HG02981 (cell line): Measurements from ENCODE around the gene ABHD5.

Source experiments
- ATAC-seq: cut with Tn5 transposase; IDR thresholded peaks from one replicate; pipeline ENCODE4 v1.9.1; 2021; ENCODE audit warnings: mild to moderate bottlenecking, moderate library complexity; ENCODE audit not compliant: unreplicated experiment

The ABHD5 gene

DNA sequence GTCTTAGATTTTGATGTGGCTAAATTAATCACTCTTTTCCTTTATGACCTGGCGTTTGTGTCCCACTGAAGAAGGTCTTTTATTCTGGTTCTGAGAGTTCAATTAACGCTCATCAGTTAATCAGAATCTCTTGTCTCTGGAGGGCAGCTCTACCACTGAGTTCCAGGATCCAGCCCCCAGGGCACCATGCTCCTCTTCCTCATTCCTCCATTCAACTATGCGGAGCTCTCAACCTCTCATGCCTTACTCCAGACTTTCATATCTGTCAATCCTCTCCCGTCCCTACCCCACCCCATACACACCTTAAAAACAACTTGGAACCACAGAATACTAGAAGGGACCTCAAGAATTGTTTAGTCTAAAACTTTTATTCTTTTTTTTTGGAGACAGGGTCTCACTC lies 4.8 kb upstream of the ABHD5 start:
- ATAC-seq = no peak

DNA sequence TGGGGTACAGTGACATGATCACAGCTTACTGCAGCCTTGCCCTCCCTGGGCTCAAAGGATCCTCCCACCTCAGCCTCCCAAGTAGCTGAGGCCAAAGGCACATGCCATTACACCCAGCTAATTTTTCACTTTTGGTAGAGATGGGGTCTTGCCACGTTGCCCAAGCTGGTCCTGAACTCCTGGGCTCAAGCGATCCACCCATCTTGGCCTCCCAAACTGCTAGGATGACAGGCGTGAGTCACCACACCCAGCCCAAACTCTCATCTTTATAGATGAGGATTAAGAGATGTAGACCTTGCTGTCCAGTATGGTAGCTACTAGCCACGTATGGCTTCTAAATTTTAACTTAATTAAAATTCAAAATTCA lies 4.4 kb upstream of the ABHD5 start:
- no peak for ATAC-seq

DNA sequence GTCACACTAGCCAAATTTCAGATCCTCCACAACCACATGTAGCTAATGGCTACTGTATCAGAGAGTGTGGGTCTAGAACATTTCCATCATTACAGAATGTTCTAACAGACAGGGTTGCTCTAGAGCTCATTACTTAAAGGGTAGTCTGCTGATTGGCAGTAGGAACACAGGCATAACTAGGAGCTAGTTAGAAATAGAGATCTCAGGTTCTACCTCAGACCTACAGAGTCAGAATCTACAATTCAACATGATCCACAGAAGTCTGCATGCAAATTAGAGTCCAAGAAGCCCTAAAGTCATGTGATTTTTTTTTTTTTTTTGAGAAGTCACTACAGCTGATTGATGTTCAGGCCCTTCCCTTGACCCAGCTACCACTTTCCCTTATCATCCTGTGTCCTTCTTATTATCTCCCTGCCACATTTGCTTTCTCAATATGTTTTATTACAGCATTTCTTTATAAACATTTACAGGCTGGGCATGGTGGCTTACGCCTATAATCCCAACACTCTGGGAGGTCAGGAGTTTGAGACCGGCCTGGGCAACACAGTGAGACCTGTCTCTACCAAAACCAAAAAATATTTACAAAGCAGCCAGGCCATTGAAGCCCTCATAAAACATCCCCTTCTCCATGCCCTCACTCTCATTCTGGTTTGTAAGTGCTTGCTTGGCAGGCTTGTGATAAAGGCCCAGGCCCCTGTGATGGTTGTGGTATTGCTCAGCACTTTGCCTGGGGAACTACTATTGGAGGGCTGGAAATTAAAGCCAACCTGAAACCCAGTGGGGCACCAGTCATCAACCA lies 3.8 kb upstream of the ABHD5 start:
- no peak for ATAC-seq

DNA sequence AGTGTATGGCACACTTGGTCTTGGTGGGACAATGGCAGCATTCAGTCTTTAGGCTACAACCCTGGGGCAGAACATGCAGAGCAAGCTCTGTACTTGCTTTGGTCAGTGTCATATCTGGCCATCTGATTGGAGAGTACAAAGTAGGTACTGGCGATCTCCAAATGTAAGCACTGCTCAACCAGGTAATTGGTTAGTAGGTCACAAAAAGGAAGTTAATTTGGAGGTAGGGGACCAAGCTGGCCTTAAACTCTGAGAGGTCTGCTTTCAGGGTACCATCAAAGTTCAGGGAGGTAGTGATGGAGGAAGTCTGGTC lies 3.3 kb upstream of the ABHD5 start:
- ATAC-seq = no peak

DNA sequence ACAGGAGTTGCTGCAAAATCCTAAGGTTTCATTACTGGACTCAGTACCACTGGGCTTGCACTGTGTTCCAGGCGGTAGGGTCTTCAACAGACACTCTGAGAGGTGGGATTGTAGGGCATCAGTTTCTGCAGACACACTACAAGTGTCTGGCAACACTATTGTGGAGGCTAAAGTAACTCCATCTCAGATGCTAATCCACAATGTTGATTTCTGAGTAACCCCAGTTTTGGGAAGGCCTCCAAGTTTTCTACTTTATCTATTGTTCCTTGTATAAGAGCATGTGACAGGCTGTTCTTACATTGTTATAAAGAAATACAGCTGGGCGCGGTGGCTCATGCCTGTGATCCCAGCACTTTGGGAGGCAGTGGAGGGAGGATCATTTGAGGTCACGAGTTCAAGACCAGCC lies 2.5 kb upstream of the ABHD5 start:
- ATAC-seq = no peak

DNA sequence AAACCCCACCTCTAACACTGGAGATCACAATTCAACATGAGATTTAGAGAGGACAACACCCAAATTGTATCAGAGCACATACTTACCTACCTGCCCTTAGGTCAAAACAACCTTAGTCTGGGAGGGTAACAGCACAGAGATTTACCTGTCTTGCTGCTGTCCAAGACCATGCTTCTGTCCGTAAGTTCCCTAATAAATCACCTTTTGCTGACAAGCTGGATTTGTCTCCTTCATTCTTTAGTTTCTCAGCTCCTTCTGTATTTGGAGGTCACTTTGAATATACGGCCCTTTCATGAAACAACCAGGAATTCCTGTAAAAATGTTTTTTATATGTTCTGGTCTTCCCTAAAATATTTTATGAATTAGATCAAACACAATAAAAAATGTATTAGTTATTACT lies 1.6 kb upstream of the ABHD5 start:
- ATAC-seq = no peak

DNA sequence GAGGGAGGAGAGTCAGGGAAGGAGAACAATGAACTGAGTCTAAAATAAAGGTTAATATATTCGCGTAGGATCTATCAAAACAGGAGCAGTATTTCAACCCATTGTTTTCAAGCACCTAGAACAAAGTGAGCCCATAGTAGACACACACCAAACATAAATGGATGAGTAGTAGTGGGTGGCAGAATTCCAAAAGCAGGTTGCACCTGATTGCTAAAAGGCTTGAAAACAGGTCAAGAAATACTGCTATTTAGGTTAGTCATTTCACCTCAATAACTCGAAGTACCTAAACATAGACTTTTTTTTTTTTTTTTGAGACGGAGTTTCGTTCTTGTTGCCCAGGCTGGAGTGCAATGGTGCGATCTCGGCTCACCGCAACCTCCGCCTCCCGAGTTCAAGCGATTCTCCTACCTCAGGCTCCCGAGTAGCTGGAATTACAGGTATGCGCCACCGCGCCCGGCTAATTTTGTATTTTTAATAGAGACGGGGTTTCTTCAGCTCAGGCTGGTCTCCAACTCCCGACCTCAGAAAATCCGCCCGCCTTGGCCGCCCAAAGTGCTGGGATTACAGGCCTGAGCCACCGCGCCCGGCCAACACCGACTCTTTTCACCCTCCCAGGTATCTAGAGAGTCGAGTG lies 855 bp upstream of the ABHD5 start:
- no peak for ATAC-seq

DNA sequence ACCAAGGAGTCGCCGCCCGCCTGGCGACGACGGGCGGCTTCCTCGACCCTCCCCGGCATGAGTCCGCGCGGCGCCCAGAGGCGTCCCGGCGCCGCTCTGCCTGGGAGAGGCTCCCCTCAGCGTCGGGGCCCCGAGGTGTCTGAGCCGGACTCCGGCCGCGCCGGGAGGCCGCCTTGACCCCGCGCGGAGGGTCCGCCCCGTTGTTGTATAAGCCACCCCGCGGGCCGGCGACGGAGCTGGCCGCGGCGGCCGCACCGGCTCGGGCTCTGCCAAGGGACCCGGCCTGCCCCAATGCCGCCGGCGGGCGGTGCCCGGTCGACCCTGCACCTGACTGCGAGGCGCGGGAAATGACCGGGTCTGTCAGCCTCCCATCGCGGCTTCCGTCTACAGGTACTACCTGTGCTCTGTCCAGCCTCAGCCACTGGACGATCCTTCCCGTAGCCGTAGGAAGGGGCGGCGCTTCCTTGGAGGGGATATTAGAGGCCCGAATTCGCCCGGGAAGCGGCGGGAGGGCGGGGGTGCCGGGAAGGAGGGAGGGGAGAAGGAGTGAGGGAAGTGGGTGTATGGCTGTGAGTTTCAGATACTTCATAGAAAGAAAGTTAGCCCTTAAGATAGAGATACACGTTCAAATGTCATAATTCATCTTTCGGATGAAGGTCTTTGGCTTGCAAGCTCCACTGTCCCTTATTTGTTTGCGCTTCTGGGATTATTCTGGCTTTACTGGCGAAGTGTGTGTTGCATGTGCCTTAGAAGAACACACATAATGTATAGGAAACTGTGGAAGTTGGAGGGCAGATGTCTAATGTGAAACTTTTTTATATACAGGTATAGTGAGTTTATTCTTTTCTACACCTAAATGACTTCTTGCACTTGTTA lies 620 bp downstream of the ABHD5 start:
- ATAC-seq = peak; percentile 32

DNA sequence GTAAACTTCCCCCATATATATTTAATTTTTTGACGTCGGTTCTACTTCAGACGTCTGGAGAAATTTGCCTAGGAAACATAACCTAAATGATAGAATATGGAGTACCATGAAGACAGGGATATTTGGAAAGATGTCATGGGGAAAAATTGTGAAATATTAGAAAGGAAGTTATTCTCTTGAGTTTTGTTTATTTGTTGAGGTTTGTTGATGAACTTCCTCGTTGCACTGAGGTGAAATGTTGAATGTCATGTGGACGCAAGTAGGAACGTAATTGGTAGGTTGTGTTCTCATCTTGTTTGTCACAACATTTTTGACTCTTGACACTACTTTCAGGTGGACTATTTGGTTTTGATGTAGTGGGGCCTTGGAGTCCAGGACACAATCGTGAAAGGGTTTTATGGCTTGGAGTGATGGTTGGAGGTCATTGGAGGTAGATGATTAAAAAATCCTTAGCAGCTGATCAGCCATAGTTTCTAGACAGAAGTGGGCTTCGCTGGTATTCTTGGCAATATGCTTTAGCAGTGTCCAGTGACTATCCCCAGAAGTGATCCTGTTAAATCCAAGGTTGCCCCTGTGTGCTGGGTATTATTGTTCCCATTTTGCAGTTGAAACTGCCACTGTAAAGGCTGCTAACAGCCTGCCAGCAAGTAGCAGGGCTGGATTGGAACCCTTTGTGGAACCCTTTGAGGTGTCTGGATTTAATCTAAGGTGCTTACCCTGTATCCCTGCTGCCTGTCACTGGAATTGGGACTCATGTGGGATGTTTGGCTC lies 1.5 kb downstream of the ABHD5 start:
- ATAC-seq = no peak

DNA sequence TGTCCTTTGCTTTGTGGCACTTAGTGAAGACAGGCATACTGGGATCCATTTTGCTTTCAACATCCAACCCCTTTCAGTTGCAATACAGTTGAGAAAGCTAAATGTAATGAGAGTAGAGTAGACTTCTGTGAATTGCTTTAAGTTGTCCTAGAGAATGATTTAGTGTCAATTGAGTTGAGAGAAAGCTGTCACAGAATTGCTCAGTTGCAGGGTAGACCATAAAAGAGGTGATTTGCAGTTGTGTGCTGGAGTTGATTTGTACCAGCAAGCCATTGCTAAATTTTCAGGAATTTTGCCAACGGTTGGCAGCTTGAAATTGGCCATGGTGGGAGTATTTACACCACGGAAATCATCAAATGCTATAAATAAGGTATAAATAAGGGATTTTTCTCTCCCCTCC lies 2.2 kb downstream of the ABHD5 start:
- ATAC-seq = no peak

DNA sequence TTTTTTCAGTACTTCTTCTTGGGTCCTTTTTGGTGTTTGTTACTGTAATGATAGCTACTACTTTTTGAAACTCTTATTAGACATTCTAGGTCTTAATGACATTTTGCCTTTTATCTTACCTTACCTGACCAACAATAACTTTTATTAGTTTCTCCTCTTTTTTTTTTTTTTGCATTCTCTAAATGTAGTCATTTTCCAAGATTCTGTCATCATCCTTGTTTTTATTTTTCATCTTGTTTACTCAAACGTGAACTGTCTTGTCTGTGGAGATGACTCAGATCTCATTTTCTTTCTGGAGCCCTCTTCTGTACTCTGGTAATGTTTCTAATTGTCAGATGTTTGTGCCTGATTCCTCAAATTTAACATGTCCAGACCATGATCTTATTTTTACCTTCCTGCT lies 2.9 kb downstream of the ABHD5 start:
- no peak for ATAC-seq

DNA sequence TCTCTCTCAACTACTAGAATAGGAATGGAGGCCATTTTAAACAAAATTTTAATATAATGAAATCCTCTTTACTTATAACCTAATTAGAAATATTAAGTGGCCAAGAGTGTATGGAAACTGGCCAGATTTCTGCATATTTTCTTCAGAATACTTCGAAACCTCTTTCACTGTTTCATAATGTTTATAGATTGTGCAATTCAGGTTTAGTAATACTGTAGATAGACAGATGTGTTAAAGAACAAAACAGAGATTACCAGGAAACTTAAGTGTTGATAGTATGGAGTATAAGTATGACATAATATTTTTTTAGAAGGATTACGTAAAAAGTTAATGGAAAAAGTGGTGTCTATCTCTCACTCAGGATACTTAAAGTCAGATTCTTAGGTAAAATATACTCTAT lies 4.7 kb downstream of the ABHD5 start:
- ATAC-seq = no peak

DNA sequence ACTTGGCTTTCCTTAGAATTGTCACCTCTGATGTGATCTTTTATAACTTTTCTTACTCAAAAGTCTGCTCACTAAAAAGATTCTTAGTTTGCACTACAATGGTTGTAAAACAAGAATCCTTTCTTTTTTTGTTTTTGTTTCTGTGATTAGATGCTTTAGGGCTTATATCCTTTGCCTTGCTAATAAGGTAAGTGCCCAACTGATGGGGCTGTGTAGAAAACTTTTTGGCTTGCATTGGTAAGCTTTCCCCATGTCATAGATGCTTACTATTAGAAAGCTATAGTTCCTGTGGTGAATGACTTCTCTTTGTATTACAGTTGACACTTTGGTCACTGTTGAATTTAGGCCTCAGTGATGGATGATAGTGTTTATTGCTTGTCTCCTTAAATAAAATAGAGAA lies 5.1 kb downstream of the ABHD5 start:
- ATAC-seq = no peak

DNA sequence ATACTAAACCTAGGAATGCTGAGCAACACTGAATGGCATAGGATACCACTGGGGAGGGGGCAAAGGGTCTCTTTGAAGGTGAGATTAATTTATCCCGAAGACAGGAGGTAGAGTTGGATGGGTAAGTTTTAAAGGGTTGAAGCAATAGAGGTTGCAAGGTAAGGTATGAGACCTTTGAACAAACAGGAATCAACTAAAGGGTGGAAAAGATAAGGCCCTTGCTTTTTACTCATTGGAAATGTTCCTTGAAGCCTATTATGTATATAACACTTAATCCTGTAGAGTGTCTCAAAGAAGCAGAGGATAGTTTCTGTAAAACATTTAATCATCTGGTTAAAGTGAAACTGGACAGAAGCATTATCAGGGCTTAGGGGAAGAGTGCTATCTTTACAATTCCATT lies 5.7 kb downstream of the ABHD5 start:
- no peak for ATAC-seq

DNA sequence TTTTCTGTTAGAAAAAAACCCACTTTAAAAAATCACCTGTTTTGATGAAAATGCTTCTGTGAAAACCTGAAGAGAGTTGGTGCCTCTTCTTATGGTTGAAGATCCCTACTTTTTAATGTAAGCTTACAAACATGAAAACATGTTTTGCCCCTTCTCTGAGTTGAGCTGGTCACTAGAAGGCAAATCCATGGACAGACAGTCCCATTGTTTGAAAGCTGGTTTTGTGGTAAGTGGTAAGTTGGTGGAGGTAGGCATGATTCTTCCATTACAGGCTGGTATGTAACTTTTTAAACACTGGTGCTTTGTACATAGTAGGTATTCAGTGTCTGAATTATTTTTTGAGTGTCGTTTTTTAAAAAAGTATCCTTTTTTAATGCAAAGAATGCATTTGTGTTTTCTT lies 6.1 kb downstream of the ABHD5 start:
- no peak for ATAC-seq

DNA sequence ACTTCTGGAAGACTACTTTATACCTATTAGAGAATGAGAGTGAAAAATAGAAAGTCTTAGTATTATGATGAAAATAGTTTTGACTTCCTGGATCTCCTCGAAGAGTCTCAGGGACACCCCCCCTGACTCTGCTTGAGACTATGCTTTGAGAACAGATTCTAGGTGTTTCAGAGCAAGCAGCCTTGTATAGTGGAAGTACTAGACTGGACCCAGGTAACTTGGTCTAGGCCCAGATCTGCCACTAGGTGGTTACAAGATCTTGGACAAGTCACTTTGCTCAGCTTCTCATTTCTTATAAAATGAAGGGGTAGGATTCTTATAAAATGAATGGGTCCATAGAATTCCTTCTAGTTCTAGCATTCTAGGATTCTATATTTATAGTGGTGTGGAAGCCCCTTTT lies 9.1 kb downstream of the ABHD5 start:
- peak; percentile 77 for ATAC-seq

DNA sequence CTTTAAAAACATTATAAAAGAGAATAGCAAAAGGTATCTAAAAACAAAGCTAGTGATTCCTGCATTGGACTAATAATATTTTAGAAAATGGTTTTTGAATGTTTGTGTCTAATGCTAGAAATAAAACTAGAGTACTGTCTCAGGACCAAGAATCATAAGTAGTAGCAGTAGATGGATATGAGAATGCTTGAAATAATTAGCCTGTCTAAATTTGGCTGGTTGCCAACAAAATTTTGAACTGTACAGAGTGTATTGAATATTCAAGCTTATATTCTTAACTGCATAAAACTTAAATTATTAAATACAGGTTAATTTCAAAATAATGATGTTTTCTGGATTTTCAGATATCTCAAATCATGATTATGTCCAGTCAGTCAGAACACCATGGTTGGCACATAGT lies 14.0 kb downstream of the ABHD5 start:
- no peak for ATAC-seq

DNA sequence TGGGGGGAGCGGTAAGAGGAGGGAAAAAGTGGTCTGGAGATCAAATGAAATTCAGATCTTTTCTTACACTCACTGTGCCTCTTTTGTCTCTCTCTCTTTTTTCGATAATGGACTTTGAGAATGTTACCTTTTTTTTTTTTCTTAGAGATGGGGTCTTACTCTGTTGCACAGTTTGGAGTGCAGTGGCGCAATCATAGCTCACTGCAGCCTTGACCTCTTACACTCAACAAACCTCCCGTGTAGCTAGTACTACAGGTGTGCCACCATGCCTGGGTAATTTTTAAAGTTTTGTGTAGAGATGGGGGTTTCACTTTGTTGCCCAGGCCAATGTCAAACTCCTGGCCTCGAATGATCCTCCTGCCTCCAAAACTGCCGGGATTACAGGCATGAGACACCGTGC lies 15.6 kb downstream of the ABHD5 start:
- ATAC-seq = no peak

DNA sequence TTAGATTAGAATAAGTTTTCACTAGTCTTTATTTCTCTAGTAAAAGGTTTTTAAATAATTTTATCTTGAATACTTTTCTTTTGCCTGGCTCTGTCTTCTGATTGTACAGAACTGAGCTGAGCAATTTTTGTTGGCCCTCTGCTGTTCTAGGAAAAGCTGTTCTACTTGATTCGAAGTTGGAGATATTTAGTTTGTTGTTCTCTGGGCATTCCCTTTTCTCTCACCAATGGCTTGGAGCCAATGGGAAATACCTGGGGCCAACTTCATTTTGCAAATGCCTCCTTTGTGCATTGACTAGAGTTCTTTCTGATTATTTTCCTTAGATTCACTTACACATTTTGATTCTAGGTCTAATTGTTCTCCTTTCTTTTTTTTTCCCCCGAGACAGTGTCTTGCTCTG lies 16.5 kb downstream of the ABHD5 start:
- no peak for ATAC-seq

DNA sequence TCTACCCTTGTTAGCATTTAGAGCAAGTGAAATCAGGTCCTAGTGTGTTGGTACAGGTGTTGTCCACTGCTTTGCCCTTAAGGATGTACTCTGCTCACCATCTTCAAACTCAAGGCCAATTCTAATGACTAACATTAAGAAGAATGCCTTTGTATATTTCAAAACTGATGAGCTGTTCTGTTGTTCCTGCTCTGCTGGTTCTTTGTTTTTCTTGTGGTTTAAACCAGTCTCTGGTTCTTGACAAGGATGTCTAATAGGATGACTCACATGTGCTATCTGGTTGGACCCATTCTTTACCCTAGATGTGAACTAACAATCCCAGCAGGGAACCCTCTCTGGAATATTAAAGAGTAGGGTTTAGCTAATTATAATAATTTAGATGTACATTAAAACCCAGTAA lies 17.3 kb downstream of the ABHD5 start:
- no peak for ATAC-seq

DNA sequence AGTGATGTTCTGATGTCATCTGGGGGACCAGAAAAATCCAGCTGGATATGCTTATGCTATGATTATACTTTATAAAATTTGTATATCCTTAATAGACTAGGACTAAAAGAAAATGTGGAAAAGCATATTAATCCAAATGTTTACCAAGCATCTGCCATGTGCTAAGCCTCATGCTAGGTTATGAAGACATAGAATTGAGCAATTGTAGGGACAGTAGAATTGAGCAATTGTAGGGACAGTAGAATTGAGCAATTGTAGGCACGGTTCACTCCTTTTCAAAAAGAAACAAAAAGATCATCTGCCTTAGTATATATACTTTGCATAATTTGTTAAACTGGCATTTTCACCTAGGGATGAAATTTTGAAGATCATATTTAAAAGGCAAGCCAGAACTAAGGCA lies 18.3 kb downstream of the ABHD5 start:
- no peak for ATAC-seq
